ENCODE data around the gene RTEL1.

The RTEL1 gene

GRCh38 chr20:63690898-63691710 lies 33.0 kb downstream of the RTEL1 start:
- DNase-seq: no peak

GRCh38 chr20:63691711-63692435 lies 33.8 kb downstream of the RTEL1 start:
- no peak for DNase-seq

GRCh38 chr20:63692436-63693082 lies 34.4 kb downstream of the RTEL1 start:
- no peak for DNase-seq

DNA sequence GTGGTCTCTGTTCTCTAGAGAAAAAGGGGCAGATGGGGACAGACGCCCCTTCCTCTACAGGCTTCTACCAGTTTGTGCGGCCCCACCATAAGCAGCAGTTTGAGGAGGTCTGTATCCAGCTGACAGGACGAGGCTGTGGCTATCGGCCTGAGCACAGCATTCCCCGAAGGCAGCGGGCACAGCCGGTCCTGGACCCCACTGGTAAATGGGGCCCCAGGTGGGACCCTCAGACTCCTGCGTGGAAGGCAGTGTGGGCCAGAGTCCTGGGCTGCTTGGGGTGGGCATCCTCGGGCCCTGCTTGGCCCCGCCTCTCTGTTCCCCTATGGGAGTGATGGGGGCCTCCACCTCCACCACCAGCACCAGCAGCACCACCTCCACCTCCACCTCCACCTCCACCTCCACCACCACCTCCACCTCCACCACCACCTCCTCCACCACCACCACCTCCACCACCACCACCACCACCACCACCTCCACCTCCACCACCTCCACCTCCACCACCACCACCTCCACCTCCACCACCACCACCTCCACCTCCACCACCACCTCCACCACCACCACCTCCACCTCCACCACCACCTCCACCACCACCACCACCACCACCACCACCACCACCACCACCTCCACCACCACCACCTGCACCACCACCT lies 35.1 kb downstream of the RTEL1 start:
- DNase-seq: no peak

DNA sequence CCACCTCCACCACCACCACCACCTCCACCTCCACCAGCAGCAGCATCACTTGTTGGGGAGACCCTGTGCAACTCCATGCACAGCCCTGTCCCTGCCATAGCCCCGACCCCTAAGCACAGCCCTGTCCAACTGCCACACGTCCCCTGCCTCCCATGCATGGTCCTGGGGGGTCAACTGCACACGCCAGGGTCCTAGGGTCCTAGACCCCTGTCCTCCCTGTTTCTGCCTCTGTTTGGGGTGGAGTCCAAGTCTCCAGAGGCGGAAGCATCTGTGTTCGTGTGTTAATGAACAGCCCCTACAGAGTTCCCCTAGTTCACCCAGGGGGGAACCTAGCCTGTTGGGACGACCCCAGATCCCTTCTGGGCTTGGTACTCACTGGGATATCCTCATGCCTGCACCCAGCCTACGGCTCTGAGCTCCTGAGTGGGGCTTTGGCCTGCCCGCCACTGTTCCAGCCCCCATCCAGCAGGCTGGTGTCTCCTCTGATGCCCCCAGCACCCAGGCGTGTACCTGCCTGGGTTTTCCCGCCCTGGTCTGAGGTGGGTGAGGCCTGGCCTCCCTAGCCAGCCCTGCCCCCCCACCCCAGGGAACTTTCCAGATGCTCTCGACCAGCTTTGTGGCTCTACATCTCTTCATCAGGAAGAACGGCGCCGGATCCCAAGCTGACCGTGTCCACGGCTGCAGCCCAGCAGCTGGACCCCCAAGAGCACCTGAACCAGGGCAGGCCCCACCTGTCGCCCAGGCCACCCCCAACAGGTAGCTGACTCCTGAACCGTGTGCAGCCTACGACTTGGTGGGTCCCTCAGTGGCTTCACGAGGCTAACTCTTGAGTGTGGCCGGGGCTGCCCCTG lies 35.8 kb downstream of the RTEL1 start:
- no peak for DNase-seq

DNA sequence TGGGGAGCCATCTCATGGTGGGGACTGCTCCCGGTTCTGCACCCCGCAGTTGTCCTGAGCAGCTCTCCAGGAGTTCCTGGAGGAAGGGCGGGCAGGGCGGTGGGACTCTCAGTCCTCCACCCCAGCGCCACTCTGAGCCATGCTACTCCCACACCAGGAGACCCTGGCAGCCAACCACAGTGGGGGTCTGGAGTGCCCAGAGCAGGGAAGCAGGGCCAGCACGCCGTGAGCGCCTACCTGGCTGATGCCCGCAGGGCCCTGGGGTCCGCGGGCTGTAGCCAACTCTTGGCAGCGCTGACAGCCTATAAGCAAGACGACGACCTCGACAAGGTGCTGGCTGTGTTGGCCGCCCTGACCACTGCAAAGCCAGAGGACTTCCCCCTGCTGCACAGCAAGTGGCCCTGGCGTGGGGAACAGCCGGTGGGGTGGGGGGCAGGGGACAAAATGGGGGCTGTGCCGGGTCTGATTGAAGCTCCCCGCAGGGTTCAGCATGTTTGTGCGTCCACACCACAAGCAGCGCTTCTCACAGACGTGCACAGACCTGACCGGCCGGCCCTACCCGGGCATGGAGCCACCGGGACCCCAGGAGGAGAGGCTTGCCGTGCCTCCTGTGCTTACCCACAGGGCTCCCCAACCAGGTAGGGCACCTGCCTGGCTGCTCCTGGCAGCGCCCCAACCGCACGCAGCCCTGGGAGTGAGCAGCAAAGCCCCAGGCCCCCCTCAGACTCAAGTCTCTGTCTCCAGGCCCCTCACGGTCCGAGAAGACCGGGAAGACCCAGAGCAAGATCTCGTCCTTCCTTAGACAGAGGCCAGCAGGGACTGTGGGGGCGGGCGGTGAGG lies 36.7 kb downstream of the RTEL1 start:
- no peak for DNase-seq

- no peak for DNase-seq
Measured at GRCh38 chr20:63695424-63696305, 37.6 kb downstream of the RTEL1 start.

DNA sequence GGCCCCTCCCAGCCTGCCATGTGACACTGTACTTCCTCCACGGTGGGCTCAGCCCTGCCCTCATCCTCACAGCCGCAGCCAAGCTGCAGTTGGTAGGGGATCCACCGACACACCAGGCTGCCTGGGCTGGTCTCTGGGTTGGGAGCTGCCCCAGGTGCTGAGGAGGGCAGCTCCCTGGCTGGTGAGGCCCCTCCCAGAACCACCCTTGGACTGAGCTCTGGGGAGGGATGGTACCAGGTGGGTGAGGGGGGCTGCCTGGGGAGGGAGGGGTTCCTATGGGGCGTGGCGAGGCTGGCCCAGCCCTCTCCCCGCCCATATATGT lies 38.2 kb downstream of the RTEL1 start:
- DNase-seq: peak in 1 of 3 donors; percentile 33

GRCh38 chr20:63696628-63697356 lies 38.7 kb downstream of the RTEL1 start, which contains the start of gene TNFRSF6B:
TSS of gene TNFRSF6B (plus strand) at chr20:63696652. CDS start at chr20:63696768, 116 bp downstream.
- DNase-seq: no peak

DNA sequence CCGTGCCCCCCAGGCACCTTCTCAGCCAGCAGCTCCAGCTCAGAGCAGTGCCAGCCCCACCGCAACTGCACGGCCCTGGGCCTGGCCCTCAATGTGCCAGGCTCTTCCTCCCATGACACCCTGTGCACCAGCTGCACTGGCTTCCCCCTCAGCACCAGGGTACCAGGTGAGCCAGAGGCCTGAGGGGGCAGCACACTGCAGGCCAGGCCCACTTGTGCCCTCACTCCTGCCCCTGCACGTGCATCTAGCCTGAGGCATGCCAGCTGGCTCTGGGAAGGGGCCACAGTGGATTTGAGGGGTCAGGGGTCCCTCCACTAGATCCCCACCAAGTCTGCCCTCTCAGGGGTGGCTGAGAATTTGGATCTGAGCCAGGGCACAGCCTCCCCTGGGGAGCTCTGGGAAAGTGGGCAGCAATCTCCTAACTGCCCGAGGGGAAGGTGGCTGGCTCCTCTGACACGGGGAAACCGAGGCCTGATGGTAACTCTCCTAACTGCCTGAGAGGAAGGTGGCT lies 39.3 kb downstream of the RTEL1 start:
- DNase-seq: no peak

DNA sequence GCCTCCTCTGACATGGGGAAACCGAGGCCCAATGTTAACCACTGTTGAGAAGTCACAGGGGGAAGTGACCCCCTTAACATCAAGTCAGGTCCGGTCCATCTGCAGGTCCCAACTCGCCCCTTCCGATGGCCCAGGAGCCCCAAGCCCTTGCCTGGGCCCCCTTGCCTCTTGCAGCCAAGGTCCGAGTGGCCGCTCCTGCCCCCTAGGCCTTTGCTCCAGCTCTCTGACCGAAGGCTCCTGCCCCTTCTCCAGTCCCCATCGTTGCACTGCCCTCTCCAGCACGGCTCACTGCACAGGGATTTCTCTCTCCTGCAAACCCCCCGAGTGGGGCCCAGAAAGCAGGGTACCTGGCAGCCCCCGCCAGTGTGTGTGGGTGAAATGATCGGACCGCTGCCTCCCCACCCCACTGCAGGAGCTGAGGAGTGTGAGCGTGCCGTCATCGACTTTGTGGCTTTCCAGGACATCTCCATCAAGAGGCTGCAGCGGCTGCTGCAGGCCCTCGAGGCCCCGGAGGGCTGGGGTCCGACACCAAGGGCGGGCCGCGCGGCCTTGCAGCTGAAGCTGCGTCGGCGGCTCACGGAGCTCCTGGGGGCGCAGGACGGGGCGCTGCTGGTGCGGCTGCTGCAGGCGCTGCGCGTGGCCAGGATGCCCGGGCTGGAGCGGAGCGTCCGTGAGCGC lies 39.9 kb downstream of the RTEL1 start:
- no peak for DNase-seq

DNA sequence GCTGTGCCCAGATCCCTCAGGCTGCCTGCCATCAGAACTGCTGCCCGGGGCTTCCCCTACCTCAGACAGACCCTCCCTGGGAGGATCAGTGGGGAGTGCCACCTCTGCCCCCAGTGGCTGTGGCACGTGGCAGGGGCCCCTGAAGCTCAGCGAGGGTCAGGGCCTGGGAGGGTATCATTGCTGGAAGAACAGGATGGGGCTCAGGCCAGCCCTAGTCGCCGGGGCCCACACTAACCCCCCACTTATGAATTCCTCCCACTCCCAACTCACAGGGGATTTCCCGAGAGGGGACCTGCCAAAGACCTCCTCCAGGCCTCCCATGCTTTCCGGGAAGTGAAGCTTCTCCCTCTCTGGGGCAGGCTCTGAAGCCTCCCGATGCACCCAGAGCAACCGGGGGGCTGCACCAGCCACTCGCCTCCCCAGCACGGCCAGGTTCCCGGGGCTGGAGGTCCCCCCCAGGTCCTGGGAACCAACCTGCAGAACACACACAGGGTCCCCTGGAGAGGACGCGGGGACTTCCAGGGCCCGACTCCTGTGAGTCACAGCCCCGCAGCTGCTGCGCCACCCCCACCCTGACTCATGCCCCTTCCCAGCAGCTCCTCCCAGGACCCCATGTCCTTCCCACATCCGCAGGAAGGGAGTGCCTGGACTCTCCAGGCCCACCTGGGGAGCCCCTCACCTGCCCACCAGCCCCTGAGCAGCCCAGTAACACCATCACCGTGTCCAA lies 40.8 kb downstream of the RTEL1 start:
- DNase-seq: peak; percentile 68 to 84 (median 81)

GRCh38 chr20:63699466-63700198 lies 41.5 kb downstream of the RTEL1 start:
- DNase-seq: no peak

- no peak for DNase-seq
Measured at GRCh38 chr20:63700199-63701050, 42.3 kb downstream of the RTEL1 start.

GRCh38 chr20:63701051-63701328 lies 42.9 kb downstream of the RTEL1 start:
- DNase-seq: no peak

DNA sequence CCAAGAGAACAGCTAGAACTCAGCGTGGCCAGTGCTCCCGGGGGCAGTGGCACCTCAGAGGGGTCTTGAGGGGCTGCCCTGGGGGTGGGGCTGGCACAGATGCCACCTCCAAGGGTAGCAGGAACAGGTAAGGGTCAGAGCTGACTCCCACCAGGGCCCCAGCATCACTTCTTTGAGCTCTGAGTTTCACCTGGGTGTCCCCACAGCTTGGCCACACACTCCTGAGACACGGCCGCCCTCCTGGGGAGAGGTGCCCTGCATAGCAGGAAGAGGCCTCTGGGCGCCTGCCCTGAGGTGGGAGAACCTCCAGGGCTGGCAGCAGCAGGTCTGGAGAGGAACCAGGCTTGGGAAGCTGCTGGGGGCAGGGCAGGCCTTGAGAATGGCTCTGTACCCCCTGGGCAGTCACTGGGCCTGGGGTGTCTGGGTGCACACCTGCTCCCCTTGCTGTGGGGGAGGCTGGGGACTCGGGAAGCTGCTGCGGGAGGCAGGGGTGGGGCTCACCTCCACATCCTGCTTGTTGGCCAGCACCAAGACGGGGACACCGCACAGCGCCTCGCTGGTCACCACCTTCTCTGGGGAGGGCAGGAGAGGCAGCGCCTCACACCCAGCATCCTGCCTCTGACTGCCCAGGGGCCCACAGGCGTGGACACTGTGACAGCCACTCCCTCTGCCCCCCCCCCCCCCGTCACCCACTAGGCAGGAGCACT lies 43.4 kb downstream of the RTEL1 start:
- DNase-seq: no peak
